A549 (cell line): ENCODE results near the gene SBK2.

Source experiments
- CBX2 ChIP-seq: fragments of 200-600 bp; sonication (generic); IDR thresholded peaks from 2 replicates; pipeline ENCODE4 v1.6.1; 2016; ENCODE audit warnings: low read depth, mild to moderate bottlenecking, borderline replicate concordance
- CTCF ChIP-seq: fragments of >200 bp; sonication (Bioruptor Twin); formaldehyde crosslinking; IDR thresholded peaks from 3 replicates; pipeline ENCODE4 v1.5.1; 2016
- PBX3 ChIP-seq: IDR thresholded peaks from 2 replicates; pipeline ENCODE4 v1.6.1; 2012
- POLR2A ChIP-seq: IDR thresholded peaks from 2 replicates; pipeline ENCODE4 v1.6.1; 2012; ENCODE audit warnings: mild to moderate bottlenecking, low read length

- no peak for TF ChIP-seq POLR2A
- no peak for TF ChIP-seq PBX3
- no peak for TF ChIP-seq CTCF
- TF ChIP-seq CBX2 = no peak
Observed at GRCh38 chr19:55567708-55568328, 30.9 kb upstream of the SBK2 start.
